SK-N-SH treated with all-trans-retinoic acid at 6 μM for 48 hours (cell line): Measurements from ENCODE around the gene PLCB3.

Source experiments
- ATAC-seq: fragments of 200-7000 bp; cut with Tn5 transposase; 3 replicates; pipeline ENCODE4 v1.9.1; 2020; ENCODE audit warnings: mild to moderate bottlenecking, moderate library complexity
- BACH2 ChIP-seq: fragments of 250-450 bp; sonication (Bioruptor Pico); IDR thresholded peaks from 2 replicates; pipeline ENCODE4 v1.9.0; 2021; ENCODE audit warnings: mild to moderate bottlenecking, borderline replicate concordance
- CREB5 ChIP-seq: fragments of 250-450 bp; sonication (Bioruptor Pico); IDR thresholded peaks from 2 replicates; pipeline ENCODE4 v1.5.1; 2020; ENCODE audit warnings: low read depth, mild to moderate bottlenecking, moderate library complexity
- CSDC2 ChIP-seq: fragments of 250-450 bp; sonication (Bioruptor Pico); IDR thresholded peaks from 2 replicates; pipeline ENCODE4 v1.5.0; 2020; ENCODE audit warnings: mild to moderate bottlenecking, moderate library complexity
- CSRNP3 ChIP-seq: fragments of 250-450 bp; sonication (Bioruptor Pico); IDR thresholded peaks from 2 replicates; pipeline ENCODE4 v1.5.1; 2021; ENCODE audit warnings: mild to moderate bottlenecking, moderate library complexity
- ESRRG ChIP-seq: fragments of 250-450 bp; sonication (Bioruptor Pico); IDR thresholded peaks from 2 replicates; pipeline ENCODE4 v1.6.1; 2021; ENCODE audit warnings: mild to moderate bottlenecking
- GLIS3 ChIP-seq: fragments of 250-450 bp; sonication (Bioruptor Pico); IDR thresholded peaks from 2 replicates; pipeline ENCODE4 v1.5.0; 2020; ENCODE audit warnings: mild to moderate bottlenecking, moderate library complexity
- ISL1 ChIP-seq: fragments of 250-450 bp; sonication (Bioruptor Pico); IDR thresholded peaks from 2 replicates; pipeline ENCODE4 v2.1.2; 2022; ENCODE audit warnings: mild to moderate bottlenecking, moderate library complexity
- OSR1 ChIP-seq: fragments of 250-450 bp; sonication (Bioruptor Pico); IDR thresholded peaks from 2 replicates; pipeline ENCODE4 v1.8.0; 2022; ENCODE audit warnings: moderate library complexity, mild to moderate bottlenecking, inconsistent platforms
- POU6F1 ChIP-seq: fragments of 250-450 bp; sonication (Bioruptor Pico); IDR thresholded peaks from 2 replicates; pipeline ENCODE4 v1.8.0; 2021; ENCODE audit warnings: low read depth, mild to moderate bottlenecking, moderate library complexity, borderline replicate concordance
- PPARA ChIP-seq: fragments of 250-450 bp; sonication (Bioruptor Pico); IDR thresholded peaks from 2 replicates; pipeline ENCODE4 v1.5.0; 2020; ENCODE audit warnings: mild to moderate bottlenecking, borderline replicate concordance
- RARB ChIP-seq: fragments of 250-450 bp; sonication (Bioruptor Pico); IDR thresholded peaks from 2 replicates; pipeline ENCODE4 v1.8.0; 2021; ENCODE audit warnings: mild to moderate bottlenecking, moderate library complexity
- SNAI2 ChIP-seq: fragments of 250-450 bp; sonication (Bioruptor Pico); IDR thresholded peaks from 2 replicates; pipeline ENCODE4 v1.5.0; 2020; ENCODE audit warnings: mild to moderate bottlenecking, moderate library complexity
- TCF4 ChIP-seq: fragments of 250-450 bp; sonication (Bioruptor Pico); IDR thresholded peaks from 2 replicates; pipeline ENCODE4 v1.8.0; 2021; ENCODE audit warnings: mild to moderate bottlenecking, moderate library complexity, borderline replicate concordance
- TOX ChIP-seq: fragments of 250-450 bp; sonication (Bioruptor Pico); IDR thresholded peaks from 2 replicates; pipeline ENCODE4 v1.8.0; 2021; ENCODE audit warnings: mild to moderate bottlenecking, moderate library complexity, borderline replicate concordance
- TSHZ2 ChIP-seq: fragments of 250-450 bp; sonication (Bioruptor Pico); IDR thresholded peaks from 2 replicates; pipeline ENCODE4 v1.5.0; 2020; ENCODE audit warnings: mild to moderate bottlenecking, moderate library complexity
- ZC3H10 ChIP-seq: fragments of 250-450 bp; sonication (Bioruptor Pico); IDR thresholded peaks from 2 replicates; pipeline ENCODE4 v1.5.1; 2021; ENCODE audit warnings: mild to moderate bottlenecking, moderate library complexity
- ZFP3 ChIP-seq: fragments of 250-450 bp; sonication (Bioruptor Pico); IDR thresholded peaks from 2 replicates; pipeline ENCODE4 v1.5.0; 2020; ENCODE audit warnings: mild to moderate bottlenecking, moderate library complexity
- ZFP30 ChIP-seq: fragments of 450-650 bp; formaldehyde crosslinking; IDR thresholded peaks from 2 replicates; pipeline ENCODE4 v1.5.0; 2022; ENCODE audit warnings: mild to moderate bottlenecking, moderate library complexity
- ZNF565 ChIP-seq: fragments of 450-650 bp; formaldehyde crosslinking; conservative IDR thresholded peaks from 2 replicates; pipeline ENCODE4 v1.5.0; 2020; ENCODE audit warnings: low read depth, mild to moderate bottlenecking, moderate library complexity
- ZNF70 ChIP-seq: fragments of 450-650 bp; formaldehyde crosslinking; IDR thresholded peaks from 2 replicates; pipeline ENCODE4 v1.5.0; 2020; ENCODE audit warnings: mild to moderate bottlenecking, moderate library complexity
- ZNF8 ChIP-seq: fragments of 450-650 bp; formaldehyde crosslinking; IDR thresholded peaks from 2 replicates; pipeline ENCODE4 v1.5.0; 2020; ENCODE audit warnings: mild to moderate bottlenecking, moderate library complexity

PLCB3 gene

GRCh38 chr11:64281957-64282770 lies 30.8 kb downstream of the PLCB3 start:
- ATAC-seq = no peak
- TF ChIP-seq ZNF70 (CRISPR knock-in tag) (no peak), ZFP3 (no peak), OSR1 (no peak), GLIS3 (CRISPR knock-in tag) (no peak), TOX (CRISPR knock-in tag) (no peak), CSDC2 (no peak), PPARA (CRISPR knock-in tag) (no peak), ZNF8 (CRISPR knock-in tag) (no peak), TCF4 (CRISPR knock-in tag) (no peak), ZC3H10 (no peak)

- no peak for TF ChIP-seq RARB (CRISPR knock-in tag)
- TF ChIP-seq ZFP3 = no peak
- TF ChIP-seq SNAI2 = no peak
- TF ChIP-seq ZC3H10 = no peak
- no peak for TF ChIP-seq TCF4 (CRISPR knock-in tag)
- no peak for TF ChIP-seq ZFP30 (CRISPR knock-in tag)
- TF ChIP-seq ZNF8 (CRISPR knock-in tag) = no peak
- TF ChIP-seq BACH2 = no peak
- TF ChIP-seq POU6F1 (CRISPR knock-in tag) = no peak
- no peak for TF ChIP-seq CREB5 (CRISPR knock-in tag)
- no peak for TF ChIP-seq TOX (CRISPR knock-in tag)
- TF ChIP-seq ZNF565 (CRISPR knock-in tag) = no peak
- TF ChIP-seq GLIS3 (CRISPR knock-in tag) = no peak
- TF ChIP-seq ISL1 (CRISPR knock-in tag) = no peak
- TF ChIP-seq ZNF70 (CRISPR knock-in tag) = no peak
- TF ChIP-seq PPARA (CRISPR knock-in tag) = no peak
- no peak for TF ChIP-seq TSHZ2 (CRISPR knock-in tag)
- TF ChIP-seq, all 23 proteins: peak for 0
- ATAC-seq = no peak
Measured at GRCh38 chr11:64283092-64283491, 31.8 kb downstream of the PLCB3 start.

- peak; percentile 91 for ATAC-seq
- TF ChIP-seq PPARA (CRISPR knock-in tag) = no peak
- TF ChIP-seq SNAI2 = no peak
- no peak for TF ChIP-seq OSR1
- no peak for TF ChIP-seq ZNF70 (CRISPR knock-in tag)
- no peak for TF ChIP-seq TCF4 (CRISPR knock-in tag)
- no peak for TF ChIP-seq BACH2
- TF ChIP-seq GLIS3 (CRISPR knock-in tag) = no peak
- TF ChIP-seq ZFP30 (CRISPR knock-in tag) = no peak
- no peak for TF ChIP-seq POU6F1 (CRISPR knock-in tag)
- TF ChIP-seq TOX (CRISPR knock-in tag) = no peak
- TF ChIP-seq CSRNP3 (CRISPR knock-in tag) = no peak
- TF ChIP-seq ESRRG (CRISPR knock-in tag) = no peak
Measured at GRCh38 chr11:64284048-64284961, 33.0 kb downstream of the PLCB3 start, which contains the start of gene BAD. Gene BAD, minus strand, starts transcription at chr11:64284665. Its CDS starts 297 bp downstream, at chr11:64284368.
